GM10266 (cell line): ENCODE data around the gene ERICH6B.

Experiments used
- DNase-seq: peaks from one replicate; pipeline ENCODE4 v3.0.0; 2012; ENCODE audit errors: extremely low spot score
- CTCF ChIP-seq: IDR thresholded peaks from 2 replicates; pipeline ENCODE4 v1.5.1; 2012; ENCODE audit warnings: mild to moderate bottlenecking, low read depth; ENCODE audit not compliant: control insufficient read depth, insufficient read depth; ENCODE audit errors: missing control alignments

ERICH6B gene

GRCh38 chr13:45500492-45501174 lies 114.9 kb downstream of the ERICH6B start:
- DNase-seq: no peak
- no peak for TF ChIP-seq CTCF

- no peak for TF ChIP-seq CTCF
- DNase-seq: no peak
Measured at GRCh38 chr13:45496942-45497341, 118.6 kb downstream of the ERICH6B start.

- no peak for DNase-seq
- no peak for TF ChIP-seq CTCF
Measured at GRCh38 chr13:45492538-45492937, 123.0 kb downstream of the ERICH6B start.
